Brain microvascular endothelial cell (primary cell): Measurements from ENCODE around the gene CYP4F22.
"Not testable (repeated sequence)": the region's sequence is repeated elsewhere in the genome, so short reads cannot be mapped to it uniquely, and the experiment has no call there.

ENCODE experiments used
- DNase-seq: peaks from one replicate; pipeline ENCODE4 v3.0.0-alpha.2; 2020
- H3K27ac ChIP-seq: fragments of 250-450 bp; sonication (Bioruptor Pico); 2 replicates; pipeline ENCODE4 v1.5.1; 2020; ENCODE audit warnings: mild to moderate bottlenecking, moderate library complexity
- H3K27me3 ChIP-seq: fragments of 250-450 bp; sonication (Bioruptor Pico); replicated peaks from 2 replicates; pipeline ENCODE4 v1.5.1; 2020; ENCODE audit warnings: mild to moderate bottlenecking
- H3K36me3 ChIP-seq: fragments of 250-450 bp; sonication (Bioruptor Pico); replicated peaks from 2 replicates; pipeline ENCODE4 v1.5.1; 2020; ENCODE audit warnings: mild to moderate bottlenecking
- H3K4me3 ChIP-seq: 2 replicates; pipeline ENCODE4 v1.5.1; 2011; ENCODE audit warnings: low read depth, mild to moderate bottlenecking, control low read depth, low read length, moderate library complexity
- in situ Hi-C: cut with HindIII; loops from 2 replicates; pipeline ENCODE4 v1.10.0; 2017; ENCODE audit warnings: low sequenced_read_pairs, low pct_ligation_motif_present
- TF ChIP-seq, protein P1 (sequence below): IDR thresholded peaks from 2 replicates; pipeline ENCODE4 v1.5.1; 2011; ENCODE audit warnings: low read depth, mild to moderate bottlenecking, moderate library complexity, low read length, control low read depth, inconsistent platforms; ENCODE audit errors: missing control alignments

Gene CYP4F22

DNA sequence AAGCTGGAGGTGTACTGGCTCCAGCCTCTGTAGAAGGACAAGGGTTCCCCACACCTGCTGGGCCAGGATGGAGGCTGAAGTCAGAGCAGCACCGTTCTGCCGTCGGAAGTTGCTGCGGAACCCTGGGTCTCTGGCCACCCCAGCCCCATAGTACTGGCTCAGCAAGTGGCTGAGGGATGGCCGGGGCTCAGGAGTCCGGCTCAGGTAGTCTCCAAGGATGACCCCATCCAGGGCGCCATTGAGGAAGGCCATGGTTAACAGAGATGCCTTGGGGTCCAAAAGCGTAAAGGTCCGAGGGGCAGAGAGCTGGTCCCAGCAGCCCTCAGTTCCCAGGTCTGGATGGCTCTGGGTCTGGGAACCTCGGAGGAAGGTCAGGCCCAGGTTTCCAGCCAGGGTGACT, 32.7 kb upstream of the CYP4F22 start:
- Histone ChIP-seq H3K4me3 (no peak overlapping the region), H3K27me3 (no peaks in the 10 kb centered on the region), H3K36me3 (no peaks in the 10 kb centered on the region), H3K27ac (no peak overlapping the region)
- DNase-seq = no peak
- TF ChIP-seq, protein P1, sequence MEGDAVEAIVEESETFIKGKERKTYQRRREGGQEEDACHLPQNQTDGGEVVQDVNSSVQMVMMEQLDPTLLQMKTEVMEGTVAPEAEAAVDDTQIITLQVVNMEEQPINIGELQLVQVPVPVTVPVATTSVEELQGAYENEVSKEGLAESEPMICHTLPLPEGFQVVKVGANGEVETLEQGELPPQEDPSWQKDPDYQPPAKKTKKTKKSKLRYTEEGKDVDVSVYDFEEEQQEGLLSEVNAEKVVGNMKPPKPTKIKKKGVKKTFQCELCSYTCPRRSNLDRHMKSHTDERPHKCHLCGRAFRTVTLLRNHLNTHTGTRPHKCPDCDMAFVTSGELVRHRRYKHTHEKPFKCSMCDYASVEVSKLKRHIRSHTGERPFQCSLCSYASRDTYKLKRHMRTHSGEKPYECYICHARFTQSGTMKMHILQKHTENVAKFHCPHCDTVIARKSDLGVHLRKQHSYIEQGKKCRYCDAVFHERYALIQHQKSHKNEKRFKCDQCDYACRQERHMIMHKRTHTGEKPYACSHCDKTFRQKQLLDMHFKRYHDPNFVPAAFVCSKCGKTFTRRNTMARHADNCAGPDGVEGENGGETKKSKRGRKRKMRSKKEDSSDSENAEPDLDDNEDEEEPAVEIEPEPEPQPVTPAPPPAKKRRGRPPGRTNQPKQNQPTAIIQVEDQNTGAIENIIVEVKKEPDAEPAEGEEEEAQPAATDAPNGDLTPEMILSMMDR = no peak
- in situ Hi-C loops = no loop called here

DNA sequence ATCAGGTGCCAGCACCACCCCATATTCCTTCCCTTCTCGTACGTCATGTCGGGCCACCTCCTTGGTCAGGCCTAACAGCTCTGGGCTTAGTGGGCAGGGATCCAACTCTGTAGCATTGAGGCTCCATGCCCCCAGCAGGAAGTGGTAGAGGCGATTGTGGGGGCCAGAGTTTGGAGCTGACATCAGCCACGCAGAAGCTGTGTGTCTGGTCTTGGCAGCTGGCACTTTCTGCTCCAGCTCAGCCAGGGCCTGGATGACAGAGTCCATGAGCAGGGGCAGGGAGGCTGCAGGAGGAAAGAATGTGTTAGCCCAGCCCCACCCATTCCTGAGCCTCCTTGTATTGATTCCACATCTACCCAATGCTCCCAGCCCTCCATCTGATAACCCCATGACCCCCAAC, 32.0 kb upstream of the CYP4F22 start:
- Histone ChIP-seq H3K36me3 (no peaks in the 10 kb centered on the region), H3K27me3 (no peaks in the 10 kb centered on the region), H3K4me3 (no peak overlapping the region), H3K27ac (no peak overlapping the region)
- in situ Hi-C loops = no loop called here
- TF ChIP-seq, protein P1 = no peak
- no peak for DNase-seq

DNA sequence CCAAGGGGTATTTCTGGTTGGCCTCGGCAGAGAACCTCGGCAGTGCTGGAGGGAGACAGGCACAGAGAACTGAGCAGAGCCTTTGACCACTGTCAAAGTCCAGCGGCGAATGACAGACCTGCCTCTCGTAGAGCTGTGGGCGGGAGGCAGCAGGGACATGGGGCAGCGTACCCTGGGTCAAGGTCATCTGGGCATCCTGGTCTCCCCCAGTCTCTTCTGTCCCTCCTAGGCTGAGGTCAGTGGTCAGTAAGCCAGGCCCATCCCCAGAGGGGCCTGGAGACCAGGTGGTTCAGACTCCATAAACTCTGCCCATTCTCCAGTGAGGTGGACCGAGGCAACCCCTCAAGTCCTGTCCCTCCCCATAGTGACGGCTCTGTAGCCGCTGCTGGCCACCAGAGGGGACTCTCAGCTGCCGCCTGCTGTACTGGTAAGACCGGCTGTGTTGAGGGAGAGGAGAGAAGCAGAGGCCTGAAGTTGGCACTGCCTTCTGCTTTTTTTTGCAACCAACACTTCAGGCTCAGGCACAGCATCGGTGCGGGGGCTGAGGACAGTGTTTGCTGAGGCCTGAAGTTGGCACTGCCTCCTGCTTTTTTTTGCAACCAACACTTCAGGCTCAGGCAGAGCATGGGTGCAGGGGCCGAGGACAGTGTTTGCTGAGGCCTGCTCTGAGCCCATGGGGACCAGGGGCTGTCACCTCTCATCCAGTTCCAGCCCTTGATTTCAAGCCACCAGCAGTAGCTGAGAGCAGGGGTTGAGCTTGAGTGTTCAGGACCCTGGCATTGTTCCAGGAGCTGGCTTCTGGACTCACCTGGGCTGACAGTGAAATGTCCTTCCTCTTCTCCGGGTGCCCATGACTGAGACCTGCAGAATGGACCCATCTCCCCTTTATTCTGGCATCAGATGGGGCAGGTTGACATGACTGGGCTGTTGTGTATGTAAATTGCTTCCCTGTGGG, 28.7 kb upstream of the CYP4F22 start, which contains the start of gene PGLYRP2:
Gene PGLYRP2, minus strand, starts transcription at position 111 of the 955 bp plus-strand sequence. CDS start 130 bp downstream, outside the sequence.
- no peak within 1 kb of the TSS for H3K4me3 ChIP-seq
- H3K27me3 ChIP-seq = no peaks in the 10 kb centered on the region
- in situ Hi-C loops = no loop called here
- TF ChIP-seq, protein P1 = no peak
- H3K27ac ChIP-seq = no peak within 1 kb of the TSS
- DNase-seq = no peak
- no peaks in the 10 kb centered on the region for H3K36me3 ChIP-seq

GRCh38 chr19:15480996-15481395, 27.3 kb upstream of the CYP4F22 start:
- H3K27me3 ChIP-seq, DNase-seq, in situ Hi-C loops, H3K27ac ChIP-seq, H3K36me3 ChIP-seq, H3K4me3 ChIP-seq: not testable (repeated sequence)

- H3K36me3 ChIP-seq, H3K4me3 ChIP-seq, DNase-seq, in situ Hi-C loops, H3K27me3 ChIP-seq, H3K27ac ChIP-seq: not testable (repeated sequence)
Observed at GRCh38 chr19:15485768-15486167, 22.6 kb upstream of the CYP4F22 start.

DNA sequence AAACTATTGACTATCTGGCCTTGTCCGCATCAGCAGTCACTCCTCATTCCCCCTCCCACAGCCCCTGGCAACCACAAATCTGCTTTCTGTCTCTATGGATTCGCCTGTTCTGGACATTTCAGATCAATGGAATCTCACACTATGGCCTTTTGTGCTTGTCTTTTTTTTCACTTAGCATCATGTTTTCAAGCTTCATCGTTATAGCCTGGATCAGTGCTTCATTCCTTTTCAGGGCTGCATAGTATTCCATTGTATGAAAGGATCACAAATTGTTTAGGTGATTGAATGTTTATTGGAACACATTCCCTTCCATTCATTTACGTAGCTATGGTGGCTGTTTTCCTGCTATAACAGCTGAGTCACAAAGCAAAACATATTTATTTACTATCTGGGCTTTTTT, 21.3 kb upstream of the CYP4F22 start:
- in situ Hi-C loops = no loop called here
- Histone ChIP-seq H3K4me3 (no peak overlapping the region), H3K27ac (no peak overlapping the region), H3K36me3 (no peaks in the 10 kb centered on the region), H3K27me3 (no peaks in the 10 kb centered on the region)
- DNase-seq = no peak
- TF ChIP-seq, protein P1 = no peak
